ENCODE measurements around the gene P2RY10. TPM values are rescaled to one million over a fixed set of nuclear protein-coding genes. Genes with fewer than 3 reads are reported as not detected.

The P2RY10 gene
- total and polyA plus RNA-seq, 2 of the 13 experiments (the other 11 are each of a cell fraction or from before 2014, with no cell fraction given), result not detected

- POLR2A ChIA-PET, result no interaction called here
- Histone ChIP-seq H4K20me1 (ENCODE audit: insufficient read depth, low read length) (no peaks in the 10 kb centered on the region), H3K9ac (ENCODE audit: insufficient read depth, low read depth, low read length) (no peak overlapping the region), H3K4me1 (ENCODE audit: insufficient read depth, low read length) (no peaks in the 10 kb centered on the region), H3K9me3 (ENCODE audit: low read length) (no peaks in the 10 kb centered on the region), H3K79me2 (ENCODE audit: insufficient read depth, low read length) (no peaks in the 10 kb centered on the region), H3K4me2 (ENCODE audit: low read depth, low read length) (no peak overlapping the region), H3K27me3 (ENCODE audit: control insufficient read depth in 1 of 2, insufficient read depth in 2 of 2, low read length in 2 of 2) (no peaks in the 10 kb centered on the region), H3K4me3 (replicated peaks in 1 of 3; ENCODE audit: insufficient read depth in 1 of 3, low read depth in 2 of 3, low read length in 3 of 3) (no peak overlapping the region), H2AFZ (ENCODE audit: low read length) (no peak overlapping the region), H3K27ac (ENCODE audit: extremely low read length, insufficient read depth, low read length) (no peak overlapping the region), H3K36me3 (replicated peaks in 1 of 2; ENCODE audit: control insufficient read depth in 1 of 2, insufficient read depth in 2 of 2, low read length in 2 of 2) (no peaks in the 10 kb centered on the region)
- DNase-seq (ENCODE audit: low spot score), result no peak
- no peak for ATAC-seq
- no peak for TF ChIP-seq KLF13 (CRISPR knock-in tag; IDR thresholded peaks at IDR 0.05)
- TF ChIP-seq ZNF883 (CRISPR knock-in tag; IDR thresholded peaks at IDR 0.05; ENCODE audit: not compliant biosample characterization), result no peak
- TF ChIP-seq ZNF10 (CRISPR knock-in tag; IDR thresholded peaks at IDR 0.05; ENCODE audit: borderline replicate concordance, low read depth), result no peak
- TF ChIP-seq ZNF619 (CRISPR knock-in tag; IDR thresholded peaks at IDR 0.05), result no peak
- TF ChIP-seq ZFP82 (CRISPR knock-in tag; IDR thresholded peaks at IDR 0.05; ENCODE audit: borderline replicate concordance), result no peak
- TF ChIP-seq, protein P1, sequence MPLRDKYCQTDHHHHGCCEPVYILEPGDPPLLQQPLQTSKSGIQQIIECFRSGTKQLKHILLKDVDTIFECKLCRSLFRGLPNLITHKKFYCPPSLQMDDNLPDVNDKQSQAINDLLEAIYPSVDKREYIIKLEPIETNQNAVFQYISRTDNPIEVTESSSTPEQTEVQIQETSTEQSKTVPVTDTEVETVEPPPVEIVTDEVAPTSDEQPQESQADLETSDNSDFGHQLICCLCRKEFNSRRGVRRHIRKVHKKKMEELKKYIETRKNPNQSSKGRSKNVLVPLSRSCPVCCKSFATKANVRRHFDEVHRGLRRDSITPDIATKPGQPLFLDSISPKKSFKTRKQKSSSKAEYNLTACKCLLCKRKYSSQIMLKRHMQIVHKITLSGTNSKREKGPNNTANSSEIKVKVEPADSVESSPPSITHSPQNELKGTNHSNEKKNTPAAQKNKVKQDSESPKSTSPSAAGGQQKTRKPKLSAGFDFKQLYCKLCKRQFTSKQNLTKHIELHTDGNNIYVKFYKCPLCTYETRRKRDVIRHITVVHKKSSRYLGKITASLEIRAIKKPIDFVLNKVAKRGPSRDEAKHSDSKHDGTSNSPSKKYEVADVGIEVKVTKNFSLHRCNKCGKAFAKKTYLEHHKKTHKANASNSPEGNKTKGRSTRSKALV (CRISPR knock-in tag; IDR thresholded peaks at IDR 0.05), result no peak
- TF ChIP-seq MED8 (CRISPR knock-in tag; IDR thresholded peaks at IDR 0.05; ENCODE audit: insufficient replicate concordance), result no peak
- no peak for TF ChIP-seq CCDC6 (CRISPR knock-in tag; IDR thresholded peaks at IDR 0.05)
- no peak for TF ChIP-seq ZNF660 (CRISPR knock-in tag; IDR thresholded peaks at IDR 0.05; ENCODE audit: borderline replicate concordance, low read depth)
- TF ChIP-seq NONO (IDR thresholded peaks at IDR 0.05), result no peak
- TF ChIP-seq NONO (CRISPR knock-in tag; conservative IDR thresholded peaks at IDR 0.05), result no peak
- TF ChIP-seq ZNF788 (CRISPR knock-in tag; IDR thresholded peaks at IDR 0.05; ENCODE audit: borderline replicate concordance), result no peak
- no peak for TF ChIP-seq NCOA1 (CRISPR knock-in tag; IDR thresholded peaks at IDR 0.05)
- TF ChIP-seq MNT (IDR thresholded peaks at IDR 0.05), result no peak
- TF ChIP-seq TP53 (CRISPR knock-in tag; conservative IDR thresholded peaks at IDR 0.05), result no peak
- no peak for FAIRE-seq
- WGBS (ENCODE audit: low lambda C conversion rate), result 31% methylated on average over 3 of the region's 3 CpGs
- in situ Hi-C loops (cut with HindIII; ENCODE audit: extremely low pct_ligation_motif_present, low pct_unique_long_range_greater_than_20kb) (no loop called here), intact Hi-C loops (cut with micrococcal nuclease; ENCODE audit: unreplicated experiment) (no loop called here)
- no TSS peak for BruUV-seq (replicated peaks)
- CTCF ChIA-PET (ENCODE audit: low intra/inter-chr PET ratio, low total read pairs), result no interaction called here
Observed at GRCh38 chrX:78923198-78924015, 21.8 kb upstream of the P2RY10 start.

All from HepG2 (cell line).